H1 (cell line): Measurements from ENCODE around the gene TRPM1. TPM values are rescaled to one million over a fixed set of nuclear protein-coding genes. Genes with fewer than 3 reads are reported as not detected.

Experiments
- CTCF ChIA-PET: fragments of 300-600 bp; sonication (Branson Sonifier 250); formaldehyde crosslinking; loops from one replicate; lab custom pipeline; 2021; ENCODE audit not compliant: partially characterized antibody; lab: Charles Lee
- POLR2A ChIA-PET: fragments of 300-600 bp; sonication (Branson Sonifier 250); formaldehyde crosslinking; loops from one replicate; lab custom pipeline; 2021; ENCODE audit warnings: inconsistent platforms; ENCODE audit not compliant: partially characterized antibody; lab: Charles Lee
- DNase-seq, 2 experiments: peaks; one replicate each; pipeline versions ENCODE4 v3.0.0 to v3.0.0-alpha.2; 2010 to 2022; ENCODE audit warnings: low spot score in 2 of 2, low read depth in 1 of 2, mixed read lengths in 1 of 2
- FAIRE-seq: peaks from 2 replicates; lab custom pipeline; 2011; peaks lifted over from hg19 to GRCh38; lab: Jason Lieb, UNC
- H2AFZ ChIP-seq: 2 replicates; pipeline ENCODE4 v1.8.1; 2012; ENCODE audit warnings: low read length, inconsistent platforms
- H2AK5ac ChIP-seq: 2 replicates; pipeline ENCODE4 v1.6.1; 2013; ENCODE audit warnings: low read depth, low read length
- H2BK120ac ChIP-seq: replicated peaks from 2 replicates; pipeline ENCODE3; 2013; ENCODE audit warnings: low read depth, low read length, inconsistent platforms
- H2BK12ac ChIP-seq: 2 replicates; pipeline ENCODE4 v1.6.1; 2013; ENCODE audit warnings: low read depth, low read length
- H2BK15ac ChIP-seq: 2 replicates; pipeline ENCODE4 v1.6.1; 2013; ENCODE audit warnings: low read length
- H2BK20ac ChIP-seq: 2 replicates; pipeline ENCODE4 v1.6.1; 2013; ENCODE audit warnings: low read length
- H2BK5ac ChIP-seq: 2 replicates; pipeline ENCODE4 v1.6.1; 2013; ENCODE audit warnings: low read depth, low read length
- H3K14ac ChIP-seq: 2 replicates; pipeline ENCODE4 v1.6.1; 2013; ENCODE audit warnings: inconsistent platforms; ENCODE audit not compliant: insufficient read length
- H3K18ac ChIP-seq: 2 replicates; pipeline ENCODE4 v1.6.1; 2013; ENCODE audit warnings: low read length; ENCODE audit errors: extremely low read depth
- H3K23ac ChIP-seq: 2 replicates; pipeline ENCODE4 v1.6.1; 2013; ENCODE audit warnings: inconsistent platforms; ENCODE audit not compliant: insufficient read length
- H3K23me2 ChIP-seq: 2 replicates; pipeline ENCODE4 v1.6.1; 2013; ENCODE audit warnings: low read depth, low read length
- H3K27ac ChIP-seq: 2 replicates; pipeline ENCODE4 v1.6.1; 2011; ENCODE audit warnings: low read depth, low read length, inconsistent platforms
- H3K27me3 ChIP-seq, 4 experiments: replicated peaks in 1 of 4; 1 replicate in 1 of 4; 2 replicates in 3 of 4; pipeline versions ENCODE4 v1.6.1 to v1.8.1; 2011 to 2013; ENCODE audit warnings: low read length in 3 of 4, mild to moderate bottlenecking in 3 of 4, inconsistent platforms in 2 of 4, mixed read lengths in 2 of 4, moderate library complexity in 1 of 4; ENCODE audit not compliant: control insufficient read depth in 3 of 4, insufficient read depth in 3 of 4; ENCODE audit errors: extremely low read depth in 1 of 4
- H3K36me3 ChIP-seq, 4 experiments: 2 replicates each; pipeline versions ENCODE4 v1.6.1 to v1.8.1; 2011 to 2013; ENCODE audit warnings: mild to moderate bottlenecking in 4 of 4, low read length in 3 of 4, moderate library complexity in 2 of 4, control low read depth in 1 of 4, inconsistent platforms in 1 of 4; ENCODE audit not compliant: insufficient read depth in 4 of 4, control insufficient read depth in 2 of 4
- H3K4ac ChIP-seq: replicated peaks from 2 replicates; pipeline ENCODE3; 2013; ENCODE audit warnings: low read length, low read depth, mixed read lengths, inconsistent platforms; ENCODE audit not compliant: insufficient read length
- H3K4me1 ChIP-seq, 4 experiments: replicated peaks in 1 of 4; 1 replicate in 1 of 4; 2 replicates in 3 of 4; pipeline versions ENCODE4 v1.6.1 to v1.8.1; 2011 to 2013; ENCODE audit warnings: low read length in 3 of 4, inconsistent platforms in 2 of 4, mixed read lengths in 1 of 4; ENCODE audit not compliant: insufficient read depth in 4 of 4, control insufficient read depth in 3 of 4
- H3K4me2 ChIP-seq, 2 experiments: 2 replicates each; pipeline versions ENCODE4 v1.6.1 to v1.8.1; 2011 to 2013; ENCODE audit warnings: low read depth in 2 of 2, low read length in 2 of 2, control low read depth in 1 of 2, inconsistent platforms in 1 of 2, mild to moderate bottlenecking in 1 of 2; ENCODE audit not compliant: insufficient read depth in 1 of 2
- H3K4me3 ChIP-seq, 4 experiments: fragments of 200-600, 300-600 bp in 1 of 4; sonication (generic), shearing (Covaris generic), sonication (Bioruptor Twin) in 1 of 4; 2 replicates each; pipeline versions ENCODE4 v1.5.1 to v1.8.1; 2011 to 2016; ENCODE audit warnings: low read length in 4 of 4, low read depth in 3 of 4, control low read depth in 2 of 4, inconsistent platforms in 2 of 4, mild to moderate bottlenecking in 2 of 4, mixed read lengths in 1 of 4, moderate library complexity in 1 of 4; ENCODE audit not compliant: insufficient read depth in 2 of 4; ENCODE audit errors: extremely low read depth in 1 of 4
- H3K56ac ChIP-seq: replicated peaks from 2 replicates; pipeline ENCODE3; 2013; ENCODE audit warnings: low read depth, mild to moderate bottlenecking, mixed read lengths, low read length, inconsistent platforms; ENCODE audit not compliant: insufficient read length
- H3K79me1 ChIP-seq: 2 replicates; pipeline ENCODE4 v1.6.1; 2013; ENCODE audit warnings: low read depth, low read length, control low read depth
- H3K79me2 ChIP-seq, 2 experiments: 2 replicates each; pipeline versions ENCODE4 v1.6.1 to v1.8.1; 2012 to 2013; ENCODE audit warnings: low read length in 2 of 2, mild to moderate bottlenecking in 2 of 2, inconsistent platforms in 1 of 2; ENCODE audit not compliant: insufficient read depth in 2 of 2, control insufficient read depth in 1 of 2
- H3K9ac ChIP-seq, 4 experiments: replicated peaks in 1 of 4; 1 replicate in 1 of 4; 2 replicates in 3 of 4; pipeline versions ENCODE4 v1.6.1 to v1.8.1; 2011 to 2013; ENCODE audit warnings: low read depth in 3 of 4, low read length in 3 of 4, control low read depth in 2 of 4, mild to moderate bottlenecking in 2 of 4, moderate library complexity in 2 of 4, inconsistent platforms in 1 of 4; ENCODE audit errors: extremely low read depth in 1 of 4
- H3K9me3 ChIP-seq, 2 experiments: 2 replicates each; pipeline versions ENCODE4 v1.6.1 to v1.8.1; 2012 to 2013; ENCODE audit warnings: mild to moderate bottlenecking in 2 of 2, moderate library complexity in 2 of 2, control low read depth in 1 of 2, inconsistent platforms in 1 of 2, low read depth in 1 of 2, low read length in 1 of 2, mixed read lengths in 1 of 2; ENCODE audit not compliant: insufficient read depth in 2 of 2
- H4K20me1 ChIP-seq, 2 experiments: replicated peaks in 1 of 2; 2 replicates each; pipeline versions ENCODE3 to v1.8.1; 2011 to 2013; ENCODE audit warnings: inconsistent platforms in 2 of 2, low read length in 2 of 2, mild to moderate bottlenecking in 1 of 2; ENCODE audit not compliant: insufficient read depth in 2 of 2, control insufficient read depth in 1 of 2
- H4K5ac ChIP-seq: 2 replicates; pipeline ENCODE4 v1.6.1; 2013; ENCODE audit warnings: low read length, low read depth, mixed read lengths, inconsistent platforms; ENCODE audit not compliant: insufficient read length
- H4K8ac ChIP-seq: 2 replicates; pipeline ENCODE4 v1.8.0; 2013; ENCODE audit warnings: mild to moderate bottlenecking, moderate library complexity, low read length, inconsistent platforms; ENCODE audit not compliant: insufficient read depth; ENCODE audit errors: extremely low read depth
- H4K91ac ChIP-seq: replicated peaks from 2 replicates; pipeline ENCODE3; 2013; ENCODE audit warnings: low read length, mixed read lengths, inconsistent platforms; ENCODE audit not compliant: insufficient read length
- CREB1 ChIP-seq: IDR thresholded peaks from 2 replicates; pipeline ENCODE4 v1.6.1; 2012; ENCODE audit warnings: inconsistent platforms
- CTCF ChIP-seq, 3 experiments: IDR thresholded peaks; 1 replicate in 2 of 3; 2 replicates in 1 of 3; pipeline versions ENCODE4 v1.5.1 to v1.6.1; 2011; ENCODE audit warnings: low read length in 3 of 3, mild to moderate bottlenecking in 3 of 3, inconsistent platforms in 2 of 3, low read depth in 1 of 3, moderate library complexity in 1 of 3; ENCODE audit not compliant: insufficient read depth in 1 of 3; ENCODE audit errors: control extremely low read depth in 1 of 3
- FOSL1 ChIP-seq: IDR thresholded peaks from 2 replicates; pipeline ENCODE4 v1.6.1; 2011; ENCODE audit warnings: mild to moderate bottlenecking, low read depth, low read length, moderate library complexity; ENCODE audit not compliant: insufficient read depth
- JUND ChIP-seq: IDR thresholded peaks from 2 replicates; pipeline ENCODE4 v1.6.1; 2011; ENCODE audit warnings: mild to moderate bottlenecking, improper control_type of control experiment, low read length
- MAFK ChIP-seq: IDR thresholded peaks from 2 replicates; pipeline ENCODE4 v1.6.1; 2012; ENCODE audit warnings: low read depth, mild to moderate bottlenecking, improper control_type of control experiment, low read length
- POU5F1 ChIP-seq: IDR thresholded peaks from 2 replicates; pipeline ENCODE4 v1.6.1; 2011; ENCODE audit warnings: low read depth, mild to moderate bottlenecking, low read length, moderate library complexity
- RAD21 ChIP-seq, 2 experiments: IDR thresholded peaks in 1 of 2; conservative IDR thresholded peaks in 1 of 2; 2 replicates each; pipeline ENCODE4 v1.6.1; 2011; ENCODE audit warnings: low read depth in 2 of 2, low read length in 2 of 2, improper control_type of control experiment in 1 of 2, inconsistent platforms in 1 of 2, mild to moderate bottlenecking in 1 of 2, moderate library complexity in 1 of 2
- WGBS, 2 experiments: shearing (Covaris generic) in 1 of 2; methylation state at CpG; one replicate each; pipeline versions ENCODE4 v1.1.6 to v1.1.7; 2013 to 2015; ENCODE audit warnings: low lambda C conversion rate in 2 of 2, mixed read lengths in 2 of 2, inconsistent platforms in 1 of 2, low coverage in 1 of 2, missing lambda C conversion rate in 1 of 2; ENCODE audit not compliant: insufficient replicate concordance in 2 of 2, insufficient coverage in 1 of 2, insufficient read length in 1 of 2; ENCODE audit errors: extremely low coverage in 1 of 2, missing lambda C conversion rate in 1 of 2; 5-methylcytosine and 5-hydroxymethylcytosine counted together
- polyA plus RNA-seq, 7 experiments: library from polyadenylated mRNA; depleted of rRNA in 3 of 7; stranded (reverse) in 5 of 7; unstranded in 2 of 7; fragments of >200 nt in 5 of 7; fragments of 200-250 nt in 2 of 7; gene quantifications; 1 replicate in 5 of 7; 2 replicates in 1 of 7; 4 replicates in 1 of 7; pipeline versions ENCODE4 v1.2.1 to v1.2.3, GENCODE V29; 2011 to 2013; ENCODE audit warnings: missing spikeins in 2 of 7, mixed read lengths in 2 of 7
- total RNA-seq: library from RNA; stranded (reverse); fragmentation: NEBNext Ultra II Directional; extraction: Animal tissue kit (Norgen Biotek cat#: 25700); gene quantifications from 2 replicates; pipeline ENCODE4 v1.2.1, GENCODE V29; 2021

Gene TRPM1
- total and polyA plus RNA-seq, 2 of the 8 experiments (the other 6 are each of a cell fraction or from before 2014, with no cell fraction given): 0.05 TPM; not detected in 1

GRCh38 chr15:31034152-31034551 is 67.4 kb downstream of the TRPM1 start:
- no peak overlapping the region for H3K4ac ChIP-seq
- WGBS, 2 experiments: 71% methylated on average over 4 of the region's 4 CpGs; no CpG with 5 or more reads in 1 of the 2 experiments
- no peak overlapping the region for H3K56ac ChIP-seq
- H2AK5ac ChIP-seq: no peak overlapping the region
- no peak overlapping the region for H4K5ac ChIP-seq
- H2BK5ac ChIP-seq: no peak overlapping the region
- no peak overlapping the region for H2AFZ ChIP-seq
- H3K4me2 ChIP-seq: no peak overlapping the region
- H3K79me1 ChIP-seq: no peaks in the 10 kb centered on the region
- H3K4me1 ChIP-seq: peaks cover 0 to 4% (median 2%) of the 10 kb centered on the region in 4 experiments; a peak in 1 of 7 replicates
- H4K8ac ChIP-seq: no peak overlapping the region
- no peaks in the 10 kb centered on the region for H3K36me3 ChIP-seq
- H2BK20ac ChIP-seq: no peak overlapping the region
- no peaks in the 10 kb centered on the region for H3K9me3 ChIP-seq
- H4K91ac ChIP-seq: no peak overlapping the region
- no peaks in the 10 kb centered on the region for H4K20me1 ChIP-seq
- POLR2A ChIA-PET: no interaction called here
- H3K4me3 ChIP-seq: no peak overlapping the region
- CTCF ChIA-PET: interaction anchor here (0.6 to 1.7 kb wide), 4 partner anchors 11 to 176 kb away, joined by 3 to 9 read pairs (median 6); no protein-coding TSS in a partner anchor
- no peak overlapping the region for H2BK12ac ChIP-seq
- no peak overlapping the region for H3K23ac ChIP-seq
- no peaks in the 10 kb centered on the region for H3K79me2 ChIP-seq
- TF ChIP-seq MAFK: no peak
- no peak for TF ChIP-seq JUND
- TF ChIP-seq POU5F1: no peak
- peak; percentile 9 to 36; a peak in 2 of 4 replicates for TF ChIP-seq RAD21 (IDR thresholded peaks at IDR 0.05 in 1 of 2, conservative IDR thresholded peaks at IDR 0.05 in 1 of 2; ENCODE audit: low read depth in 2 of 2, low read length in 2 of 2)
- TF ChIP-seq CTCF (IDR thresholded peaks at IDR 0.05; ENCODE audit: control extremely low read depth in 1 of 3, insufficient read depth in 1 of 3, low read depth in 1 of 3, low read length in 3 of 3): peak; percentile 6 to 12 (median 12); a peak in 3 of 4 replicates
- TF ChIP-seq CREB1: no peak
- no peak for TF ChIP-seq FOSL1
- no peak overlapping the region for H2BK120ac ChIP-seq
- DNase-seq (no peak), FAIRE-seq (no peak)
- H3K18ac ChIP-seq: no peak overlapping the region
- H2BK15ac ChIP-seq: no peak overlapping the region
- H3K27me3 ChIP-seq: no peaks in the 10 kb centered on the region
- H3K27ac ChIP-seq: no peak overlapping the region
- no peak overlapping the region for H3K9ac ChIP-seq
- H3K23me2 ChIP-seq: no peaks in the 10 kb centered on the region
- H3K14ac ChIP-seq: no peak overlapping the region
